Ascending aorta (tissue), 2 donors: ENCODE measurements around the gene KCNMA1. TPM values are rescaled to one million over a fixed set of nuclear protein-coding genes. Genes with fewer than 3 reads are reported as not detected.

Experiments
- DNase-seq, 2 donors: peaks; one replicate each; pipeline ENCODE4 v3.0.0-alpha.2; 2019; ENCODE audit warnings: low spot score in 2 of 2
- H3K27ac ChIP-seq, 2 donors: fragments of 200-600 bp; sonication (generic); one replicate each; pipeline ENCODE4 v1.5.1; 2016 to 2017; ENCODE audit warnings: mild to moderate bottlenecking in 1 of 2
- H3K27me3 ChIP-seq: fragments of 200-600 bp; sonication (generic); one replicate; pipeline ENCODE4 v1.5.1; 2017
- H3K36me3 ChIP-seq, 2 donors: fragments of 200-600 bp; sonication (generic); one replicate each; pipeline ENCODE4 v1.5.1; 2016
- H3K4me1 ChIP-seq, 2 donors: fragments of 200-600 bp; sonication (generic); one replicate each; pipeline ENCODE4 v1.5.1; 2016 to 2017; ENCODE audit warnings: mild to moderate bottlenecking in 1 of 2
- H3K4me3 ChIP-seq, 2 donors: fragments of 200-600 bp; sonication (generic); one replicate each; pipeline ENCODE4 v1.5.1; 2016 to 2017; ENCODE audit warnings: mild to moderate bottlenecking in 1 of 2
- H3K9me3 ChIP-seq, 2 donors: fragments of 200-600 bp; sonication (generic); one replicate each; pipeline ENCODE4 v1.5.1; 2016
- CTCF ChIP-seq, 3 experiments: fragments of 200-600 bp in 2 of 3; fragments of 450-650 bp in 1 of 3; sonication (generic) in 2 of 3; IDR thresholded peaks; one replicate each; pipeline ENCODE4 v1.5.1; 2016 to 2019; ENCODE audit warnings: antibody characterized with exemption in 3 of 3, mild to moderate bottlenecking in 1 of 3, moderate library complexity in 1 of 3
- intact Hi-C: fragments of 100-400 bp; cut with DNase I; formaldehyde crosslinking; loops from one replicate; pipeline ENCODE4 v1.15.1; 2023
- total RNA-seq: library from RNA; depleted of rRNA; stranded (reverse); fragments of >200 nt; gene quantifications from one replicate; pipeline ENCODE4 v1.1.0, GENCODE V29; 2016

The KCNMA1 gene
- total RNA-seq, 1 donor from 2014 or later, result 28.6 TPM

GRCh38 chr10:77554996-77555397, 82.6 kb downstream of the KCNMA1 start:
- Histone ChIP-seq H3K4me3 (no peak overlapping the region), H3K9me3 (no peaks in the 10 kb centered on the region), H3K36me3 (no peaks in the 10 kb centered on the region), H3K27ac (peak overlapping the region; percentile 87 to 93), H3K27me3 (no peaks in the 10 kb centered on the region), H3K4me1 (peaks cover 26 to 75% of the 10 kb centered on the region in 2 donors)
- DNase-seq, result no peak
- TF ChIP-seq CTCF (IDR thresholded peaks at IDR 0.05), result no peak
- intact Hi-C loops, result loop anchor here (2.0 to 5.0 kb wide), 4 partner anchors 18 to 82 kb away; partner anchors contain the start of gene KCNMA1

GRCh38 chr10:77553966-77554365, 83.6 kb downstream of the KCNMA1 start:
- Histone ChIP-seq H3K4me3 (no peak overlapping the region), H3K9me3 (no peaks in the 10 kb centered on the region), H3K4me1 (peaks cover 32 to 82% of the 10 kb centered on the region in 2 donors), H3K36me3 (no peaks in the 10 kb centered on the region), H3K27ac (peak overlapping the region; percentile 87 to 93), H3K27me3 (no peaks in the 10 kb centered on the region)
- intact Hi-C loops, result loop anchor here (2.0 to 5.0 kb wide), 4 partner anchors 17 to 83 kb away; partner anchors contain the start of gene KCNMA1
- DNase-seq, result no peak
- no peak for TF ChIP-seq CTCF (IDR thresholded peaks at IDR 0.05)

GRCh38 chr10:77553311-77553710, 84.3 kb downstream of the KCNMA1 start:
- DNase-seq, result no peak
- TF ChIP-seq CTCF (IDR thresholded peaks at IDR 0.05), result no peak
- Histone ChIP-seq H3K4me3 (no peak overlapping the region), H3K4me1 (peaks cover 29 to 77% of the 10 kb centered on the region in 2 donors), H3K36me3 (no peaks in the 10 kb centered on the region), H3K27ac (peak overlapping the region; percentile 87 to 93), H3K27me3 (no peaks in the 10 kb centered on the region), H3K9me3 (no peaks in the 10 kb centered on the region)
- intact Hi-C loops, result loop anchor here (5.0 kb wide), 3 partner anchors 39 to 84 kb away; partner anchors contain the start of gene KCNMA1

- Histone ChIP-seq H3K4me3 (no peak overlapping the region), H3K4me1 (peaks cover 29 to 76% of the 10 kb centered on the region in 2 donors), H3K9me3 (no peaks in the 10 kb centered on the region), H3K36me3 (no peaks in the 10 kb centered on the region), H3K27me3 (no peaks in the 10 kb centered on the region), H3K27ac (peak overlapping the region; percentile 87 to 93)
- intact Hi-C loops, result loop anchor here (5.0 kb wide), 3 partner anchors 40 to 85 kb away; partner anchors contain the start of gene KCNMA1
- no peak for TF ChIP-seq CTCF (IDR thresholded peaks at IDR 0.05)
- no peak for DNase-seq
Observed at GRCh38 chr10:77552252-77552651, 85.4 kb downstream of the KCNMA1 start.

GRCh38 chr10:77550378-77550777, 87.2 kb downstream of the KCNMA1 start:
- TF ChIP-seq CTCF (IDR thresholded peaks at IDR 0.05), result no peak
- intact Hi-C loops, result loop anchor here (5.0 kb wide), 3 partner anchors 38 to 87 kb away; partner anchors contain the start of gene KCNMA1
- H3K4me1 ChIP-seq, result peaks cover 25 to 74% of the 10 kb centered on the region in 2 donors

More at GRCh38 chr10:77550378-77550777, 87.2 kb downstream of the KCNMA1 start:
- no peaks in the 10 kb centered on the region for H3K9me3 ChIP-seq
- H3K4me3 ChIP-seq, result peak overlapping the region in 1 of 2 donors; percentile 12
- H3K27me3 ChIP-seq, result no peaks in the 10 kb centered on the region
- peak in 1 of 2 donors; percentile 83 for DNase-seq
- H3K27ac ChIP-seq, result peak overlapping the region; percentile 87 to 93
- H3K36me3 ChIP-seq, result no peaks in the 10 kb centered on the region
